ENCODE data around the gene TNFRSF19.

The TNFRSF19 gene

DNA sequence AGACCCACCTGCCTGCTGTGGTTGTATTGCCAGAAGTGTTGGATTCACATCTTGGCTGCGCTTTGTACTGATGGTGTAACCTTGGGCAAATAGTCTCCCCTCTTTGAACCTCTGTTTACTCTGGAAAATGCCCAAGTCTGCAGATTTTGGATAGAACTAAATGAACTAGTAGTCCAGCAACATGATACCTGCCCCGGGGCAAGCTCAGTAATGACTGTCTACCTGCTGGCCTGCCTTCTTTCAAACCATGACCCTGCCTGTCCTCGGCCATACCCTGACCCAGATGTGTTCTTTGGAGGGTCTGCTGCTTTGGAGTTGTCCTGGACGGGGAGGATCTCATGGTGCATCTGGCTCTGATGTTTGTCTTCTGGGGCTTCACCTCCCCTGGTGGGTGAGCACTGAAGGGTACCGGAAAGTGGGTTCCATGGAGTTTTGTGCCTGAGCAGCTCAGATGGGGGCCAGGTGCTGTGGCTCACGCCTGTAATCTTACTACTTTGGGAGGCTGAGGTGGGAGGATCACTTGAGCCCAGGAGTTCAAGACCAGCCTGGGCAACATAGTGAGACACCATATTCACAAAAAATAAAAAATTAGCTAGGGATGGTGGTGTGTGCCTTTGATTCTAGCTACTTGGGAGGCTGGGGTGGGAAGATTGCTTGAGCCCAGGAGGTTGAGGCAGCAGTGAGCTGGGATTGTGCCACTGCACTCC, 59.5 kb downstream of the TNFRSF19 start:
- DNase-seq: no peak

DNA sequence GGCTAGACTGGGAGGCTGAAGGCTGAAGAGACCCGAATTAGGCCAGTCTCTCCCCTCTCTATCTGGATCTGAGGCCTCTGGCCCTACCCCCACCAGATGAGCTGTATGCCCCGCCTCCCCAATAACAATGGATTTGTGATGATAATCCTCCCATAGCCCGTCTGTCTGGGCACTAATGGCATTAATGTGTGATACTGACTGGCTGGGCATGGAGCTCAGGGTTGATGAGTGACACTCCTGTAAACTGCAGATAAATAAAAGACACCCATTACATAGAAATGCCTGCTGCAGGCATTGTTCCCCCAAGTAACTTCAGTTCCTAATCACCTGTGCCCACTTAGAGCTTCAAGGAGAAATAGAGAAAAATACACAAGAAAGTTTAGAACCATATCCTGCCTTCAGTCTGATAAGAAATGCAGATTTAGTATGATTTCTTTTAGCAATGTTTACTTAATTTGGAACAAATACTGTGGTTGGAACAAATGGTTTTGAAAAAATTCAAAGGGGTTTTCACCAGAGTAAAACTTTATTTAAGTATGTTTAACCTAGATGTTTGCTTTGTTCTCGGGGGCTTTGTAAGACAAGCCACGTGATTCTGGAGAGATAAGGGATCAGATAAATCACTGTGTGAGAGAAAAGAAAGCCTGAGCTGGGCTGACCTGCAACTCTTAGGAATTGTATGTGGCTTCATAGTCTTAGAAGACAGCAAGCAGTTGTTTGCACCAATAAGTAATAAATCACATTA, 60.3 kb downstream of the TNFRSF19 start:
- DNase-seq: no peak

- DNase-seq: no peak
Measured at GRCh38 chr13:23631311-23632047, 61.3 kb downstream of the TNFRSF19 start.

DNA sequence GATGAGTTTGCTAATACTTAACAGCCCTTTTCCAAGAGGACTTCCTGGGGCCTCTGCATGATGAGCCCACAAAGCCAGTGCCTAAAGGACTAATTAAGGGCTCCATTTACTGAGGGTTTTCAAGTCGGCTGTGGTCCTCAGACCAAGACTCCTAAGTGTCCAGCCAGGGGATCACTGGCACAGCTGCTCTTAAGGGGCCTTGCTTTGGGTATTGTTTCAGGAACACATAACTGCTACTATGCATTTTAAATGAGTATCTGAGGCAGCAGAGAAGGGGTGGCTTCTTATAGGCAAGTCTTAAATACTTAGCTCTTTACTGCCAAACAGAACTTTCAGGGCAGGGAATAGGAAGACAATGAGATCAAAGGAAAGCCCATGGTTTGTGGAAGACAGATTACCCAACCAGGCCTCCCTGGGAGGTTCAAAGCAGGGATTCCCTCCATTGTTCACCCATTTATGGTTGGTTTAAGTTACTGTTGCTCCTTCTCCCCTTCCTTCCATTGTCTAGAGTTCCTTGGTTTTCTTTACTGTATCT, 61.9 kb downstream of the TNFRSF19 start:
- no peak for DNase-seq

GRCh38 chr13:23632741-23633140, 62.5 kb downstream of the TNFRSF19 start:
- no peak for DNase-seq

- DNase-seq: no peak
Measured at GRCh38 chr13:23634897-23635296, 64.7 kb downstream of the TNFRSF19 start.

DNA sequence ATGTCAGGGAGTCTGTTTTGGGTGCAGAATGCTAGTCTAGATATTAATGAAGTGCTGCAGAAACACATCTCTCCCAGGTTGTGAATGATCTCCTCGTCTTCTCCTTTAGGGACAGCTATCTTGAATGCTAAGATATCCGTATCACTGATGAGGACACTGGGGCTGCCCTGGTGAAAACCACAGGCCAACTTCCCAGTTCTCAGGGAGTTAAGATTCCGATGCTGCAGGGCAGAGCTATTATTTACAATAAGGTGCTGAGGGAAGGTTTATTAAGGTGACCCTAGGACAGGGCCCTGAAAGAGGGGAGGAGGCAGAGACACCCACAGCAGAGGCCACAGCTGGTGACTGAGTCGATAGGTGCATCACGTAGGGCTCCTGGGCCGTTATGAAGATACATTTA, 66.1 kb downstream of the TNFRSF19 start:
- no peak for DNase-seq

DNA sequence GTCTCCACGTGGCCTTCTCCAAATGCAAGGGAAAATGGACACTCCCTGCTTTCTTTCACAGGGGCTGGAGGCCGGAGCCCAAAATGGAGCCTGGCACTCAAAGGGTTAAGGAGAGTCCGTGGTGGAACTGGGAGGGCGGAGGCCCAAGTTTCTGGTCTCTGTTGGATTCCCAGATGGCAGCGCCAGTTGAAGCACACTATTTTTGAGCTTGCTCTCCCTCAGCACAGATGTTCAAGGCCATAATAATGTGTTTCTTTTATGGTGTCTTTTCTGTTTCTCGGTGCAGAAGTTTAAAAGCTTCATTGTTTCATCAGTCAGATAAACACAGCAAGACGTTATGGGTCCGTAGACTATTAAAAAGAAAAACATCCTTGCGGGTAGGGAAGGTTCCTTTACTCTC, 67.6 kb downstream of the TNFRSF19 start:
- no peak for DNase-seq

- no peak for DNase-seq
Measured at GRCh38 chr13:23639674-23640073, 69.5 kb downstream of the TNFRSF19 start.

DNA sequence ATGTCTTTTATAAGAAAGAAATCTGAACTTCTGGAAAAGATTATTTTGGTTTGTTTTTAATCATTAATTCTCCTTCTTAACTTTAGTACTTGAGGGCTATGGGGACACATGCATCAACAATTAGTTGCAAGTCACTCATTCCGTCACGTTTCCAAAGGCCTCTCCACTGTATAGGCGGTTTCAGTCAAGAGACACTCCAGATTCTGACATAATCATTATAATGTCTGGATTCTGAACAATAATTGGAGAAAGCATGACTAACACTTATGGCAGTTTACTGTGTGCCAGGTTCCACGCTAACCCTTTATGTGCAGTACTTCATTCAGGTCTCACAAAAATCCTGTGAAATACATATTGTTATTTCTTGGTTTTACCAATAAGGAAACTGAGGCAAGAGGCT, 71.9 kb downstream of the TNFRSF19 start:
- peak; percentile 44 for DNase-seq

- DNase-seq: no peak
Measured at GRCh38 chr13:23643338-23644125, 73.3 kb downstream of the TNFRSF19 start.

DNA sequence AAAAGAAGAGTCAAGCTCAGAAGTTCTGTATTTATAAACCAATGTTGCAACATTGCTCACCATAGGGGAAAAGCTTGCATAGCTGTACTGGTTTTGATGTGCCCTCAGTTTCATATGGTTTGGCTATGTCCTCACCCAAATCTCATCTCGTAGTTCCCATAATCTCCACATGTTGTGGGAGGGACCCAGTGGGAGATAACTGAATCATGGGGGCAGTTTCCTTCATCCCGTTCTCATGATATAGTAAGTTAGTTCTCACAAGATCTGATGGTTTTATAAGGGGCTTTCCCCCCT, 73.9 kb downstream of the TNFRSF19 start:
- DNase-seq: no peak

- no peak for DNase-seq
Measured at GRCh38 chr13:23644527-23645138, 74.4 kb downstream of the TNFRSF19 start.

GRCh38 chr13:23645851-23646250, 75.6 kb downstream of the TNFRSF19 start:
- DNase-seq: no peak

GRCh38 chr13:23651439-23651838, 81.2 kb downstream of the TNFRSF19 start:
- DNase-seq: no peak

GRCh38 chr13:23651887-23652286, 81.7 kb downstream of the TNFRSF19 start:
- no peak for DNase-seq

DNA sequence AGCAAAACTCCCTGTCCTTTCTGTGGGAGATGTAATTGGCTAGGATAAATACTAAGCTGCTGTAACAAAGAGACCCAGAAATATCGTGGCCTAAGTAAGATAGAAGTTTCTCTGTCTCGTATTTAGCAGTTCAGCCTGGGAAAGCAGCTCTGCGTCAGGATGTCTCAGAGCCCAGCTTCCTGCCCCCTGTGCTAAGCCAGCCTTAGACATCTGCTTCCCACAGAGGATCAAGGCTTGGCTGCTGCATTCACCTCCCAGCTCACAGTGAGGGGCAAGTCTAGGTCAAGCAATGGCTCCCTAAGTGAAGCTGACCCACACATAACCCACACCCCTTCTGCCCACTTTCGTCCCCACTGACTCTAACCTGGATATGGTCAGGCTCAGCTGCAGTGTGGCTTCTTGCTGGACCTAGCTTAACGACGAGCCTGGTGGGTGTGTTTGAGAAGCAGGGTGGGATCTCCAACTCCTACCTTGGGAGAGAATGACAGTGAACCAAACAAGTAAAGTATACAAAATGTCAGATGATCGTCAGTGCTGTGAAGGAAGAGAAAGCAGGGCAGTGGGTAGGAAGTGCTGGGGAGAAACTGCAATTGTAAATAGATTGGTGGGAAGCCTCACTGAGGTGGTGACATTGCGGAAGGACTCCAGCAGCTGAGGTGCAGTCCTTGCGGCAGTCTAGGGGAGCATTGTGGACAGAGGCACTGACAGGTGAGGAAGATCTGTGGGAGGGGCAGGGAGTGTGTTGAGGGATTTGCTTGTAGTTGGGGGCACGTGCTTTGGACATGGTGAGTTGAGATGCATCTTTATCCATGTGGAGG, 82.9 kb downstream of the TNFRSF19 start:
- no peak for DNase-seq

DNA sequence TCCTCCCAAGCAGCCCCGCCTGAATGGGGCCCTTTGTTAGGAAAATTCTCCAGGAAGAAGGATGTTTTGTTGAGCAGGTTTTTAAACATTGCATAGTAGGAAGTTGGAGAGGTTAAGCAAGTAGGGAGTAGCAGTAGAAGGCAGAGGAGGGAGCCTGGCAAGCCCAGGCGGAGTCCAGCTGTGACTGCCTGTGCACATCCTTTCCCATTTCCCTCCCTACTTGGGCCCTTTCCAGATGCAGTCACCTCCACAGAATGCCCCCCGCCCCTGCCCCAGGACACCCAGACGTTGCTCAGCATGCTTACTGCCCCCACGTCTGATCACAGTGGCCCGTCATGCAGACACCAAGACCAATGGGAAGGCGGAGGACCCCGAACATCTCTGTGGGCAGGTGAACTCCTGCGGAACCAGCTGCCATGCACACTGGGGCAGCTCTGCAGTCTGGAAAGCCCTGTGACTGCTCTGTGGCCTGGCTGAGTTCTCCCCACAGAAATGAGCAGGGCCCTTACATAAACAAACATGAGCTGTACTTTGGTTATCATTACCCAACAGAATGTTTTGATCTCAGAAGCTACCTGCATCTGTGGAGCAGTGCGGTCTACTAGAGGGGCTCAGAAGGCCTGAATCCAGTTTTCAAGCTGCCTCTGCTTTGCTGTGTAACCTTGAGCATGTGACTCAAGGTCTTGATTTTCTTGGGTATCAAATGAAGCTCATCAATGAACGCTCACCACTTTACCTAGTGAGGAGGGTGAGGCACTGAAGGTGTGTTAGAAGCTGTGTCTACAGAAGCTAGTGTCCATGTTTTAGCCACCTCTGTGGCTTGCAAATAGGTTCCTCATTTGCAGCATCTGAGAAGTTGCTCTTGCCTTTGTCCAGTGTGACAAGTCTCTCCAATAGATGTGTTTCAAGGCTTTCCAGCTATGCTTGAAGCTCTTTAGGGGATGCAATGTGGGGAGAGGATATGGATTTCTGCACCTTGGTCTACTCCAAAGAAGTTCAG, 84.2 kb downstream of the TNFRSF19 start:
- no peak for DNase-seq

- DNase-seq: no peak
Measured at GRCh38 chr13:23655321-23655720, 85.1 kb downstream of the TNFRSF19 start.
